Astrocyte (in vitro differentiated cells and primary cell): ENCODE data around the gene COPZ2. TPM values are rescaled to one million over a fixed set of nuclear protein-coding genes. Genes with fewer than 3 reads are reported as not detected.

ENCODE experiments used
- DNase-seq: peaks from one replicate; pipeline ENCODE4 v3.0.0-alpha.2; 2010; ENCODE audit warnings: low read depth
- FAIRE-seq: peaks from 2 replicates; lab custom pipeline; 2011; peaks lifted over from hg19 to GRCh38; lab: Jason Lieb, UNC
- H2AFZ ChIP-seq: 2 replicates; pipeline ENCODE4 v1.6.0; 2012; ENCODE audit warnings: low read depth, low read length, inconsistent platforms
- H3K27ac ChIP-seq: 2 replicates; pipeline ENCODE4 v1.5.1; 2011; ENCODE audit warnings: low read depth, low read length, inconsistent platforms
- H3K27me3 ChIP-seq: 2 replicates; pipeline ENCODE4 v1.6.0; 2011; ENCODE audit warnings: low read length, inconsistent platforms; ENCODE audit not compliant: insufficient read depth
- H3K36me3 ChIP-seq: 2 replicates; pipeline ENCODE4 v1.5.1; 2011; ENCODE audit warnings: low read length, inconsistent platforms; ENCODE audit not compliant: insufficient read depth
- H3K4me1 ChIP-seq: 2 replicates; pipeline ENCODE4 v1.5.1; 2011; ENCODE audit warnings: low read length, inconsistent platforms; ENCODE audit not compliant: insufficient read depth
- H3K4me2 ChIP-seq: 2 replicates; pipeline ENCODE4 v1.6.0; 2012; ENCODE audit warnings: low read length, inconsistent platforms
- H3K4me3 ChIP-seq: 2 replicates; pipeline ENCODE4 v1.5.1; 2011; ENCODE audit warnings: low read depth, mild to moderate bottlenecking, low read length, inconsistent platforms; ENCODE audit not compliant: insufficient read depth
- H3K79me2 ChIP-seq: 2 replicates; pipeline ENCODE4 v1.6.0; 2012; ENCODE audit warnings: mild to moderate bottlenecking, low read length, inconsistent platforms; ENCODE audit not compliant: insufficient read depth
- H3K9ac ChIP-seq: 2 replicates; pipeline ENCODE4 v1.6.0; 2012; ENCODE audit warnings: mild to moderate bottlenecking, low read length, inconsistent platforms
- H3K9me3 ChIP-seq: 2 replicates; pipeline ENCODE4 v1.5.1; 2012; ENCODE audit warnings: low read depth, mild to moderate bottlenecking, low read length, inconsistent platforms; ENCODE audit not compliant: insufficient read depth
- H4K20me1 ChIP-seq: 2 replicates; pipeline ENCODE4 v1.6.0; 2012; ENCODE audit warnings: low read length, inconsistent platforms; ENCODE audit not compliant: insufficient read depth
- H3K27ac Mint-ChIP-seq: one replicate; pipeline ENCODE4 v1.8.0; 2021; ENCODE audit warnings: mild to moderate bottlenecking, mixed read lengths; ENCODE audit not compliant: unreplicated experiment
- H3K27me3 Mint-ChIP-seq: one replicate; pipeline ENCODE4 v1.8.0; 2021; ENCODE audit warnings: low read depth, mixed read lengths; ENCODE audit not compliant: unreplicated experiment
- H3K36me3 Mint-ChIP-seq: one replicate; pipeline ENCODE4 v1.8.0; 2021; ENCODE audit warnings: low read depth, mixed read lengths; ENCODE audit not compliant: unreplicated experiment
- H3K4me1 Mint-ChIP-seq: one replicate; pipeline ENCODE4 v1.8.0; 2021; ENCODE audit warnings: low read depth, mixed read lengths; ENCODE audit not compliant: unreplicated experiment
- H3K4me3 Mint-ChIP-seq: one replicate; pipeline ENCODE4 v1.8.0; 2021; ENCODE audit warnings: mild to moderate bottlenecking, moderate library complexity, mixed read lengths; ENCODE audit not compliant: unreplicated experiment
- H3K9me3 Mint-ChIP-seq: one replicate; pipeline ENCODE4 v1.8.0; 2021; ENCODE audit warnings: mild to moderate bottlenecking, mixed read lengths; ENCODE audit not compliant: unreplicated experiment
- CTCF ChIP-seq: IDR thresholded peaks from 2 replicates; pipeline ENCODE4 v1.5.1; 2011; ENCODE audit warnings: low read depth, mild to moderate bottlenecking, inconsistent platforms, low read length, moderate library complexity; ENCODE audit not compliant: insufficient read depth
- EZH2 ChIP-seq: IDR thresholded peaks from 2 replicates; pipeline ENCODE4 v1.6.1; 2012; ENCODE audit warnings: mild to moderate bottlenecking, low read length, inconsistent platforms; ENCODE audit not compliant: insufficient read depth
- total RNA-seq: library from RNA; stranded (reverse); gene quantifications from 2 replicates; pipeline ENCODE4 v1.2.1, GENCODE V29; 2021

COPZ2 gene
- total RNA-seq, 1 donor from 2014 or later, result 25.1 TPM

- Mint-ChIP-seq H3K36me3 (peaks cover 45% of the 10 kb centered on the region), H3K4me3 (no peak overlapping the region), H3K27me3 (no peaks in the 10 kb centered on the region), H3K27ac (no peak overlapping the region), H3K9me3 (no peaks in the 10 kb centered on the region), H3K4me1 (peaks cover 25% of the 10 kb centered on the region)
- FAIRE-seq (no peak), DNase-seq (no peak)
- peaks cover 66% of the 10 kb centered on the region for H4K20me1 ChIP-seq
- H3K27ac ChIP-seq, result no peak overlapping the region
- TF ChIP-seq EZH2, result no peak
- no peak for TF ChIP-seq CTCF
- peaks cover 61% of the 10 kb centered on the region for H3K36me3 ChIP-seq
- no peak overlapping the region for H3K4me2 ChIP-seq
- H3K79me2 ChIP-seq, result peaks cover 30% of the 10 kb centered on the region
- no peak overlapping the region for H3K4me3 ChIP-seq
- no peaks in the 10 kb centered on the region for H3K27me3 ChIP-seq
- H3K4me1 ChIP-seq, result peaks cover 4% of the 10 kb centered on the region
- no peak overlapping the region for H3K9ac ChIP-seq
- H3K9me3 ChIP-seq, result no peaks in the 10 kb centered on the region
- no peak overlapping the region for H2AFZ ChIP-seq
Observed at GRCh38 chr17:48062273-48062672, 24.7 kb upstream of the COPZ2 start.

- peaks cover 56% of the 10 kb centered on the region for H3K36me3 ChIP-seq
- Mint-ChIP-seq H3K9me3 (no peaks in the 10 kb centered on the region), H3K4me3 (no peak overlapping the region), H3K4me1 (peaks cover 39% of the 10 kb centered on the region), H3K27me3 (no peaks in the 10 kb centered on the region), H3K36me3 (peaks cover 59% of the 10 kb centered on the region), H3K27ac (no peak overlapping the region)
- H3K4me1 ChIP-seq, result peaks cover 8% of the 10 kb centered on the region
- DNase-seq (no peak), FAIRE-seq (no peak)
- H3K27ac ChIP-seq, result no peak overlapping the region
- no peaks in the 10 kb centered on the region for H3K27me3 ChIP-seq
- no peak overlapping the region for H3K9ac ChIP-seq
- no peak overlapping the region for H3K4me2 ChIP-seq
- H3K79me2 ChIP-seq, result peaks cover 50% of the 10 kb centered on the region
- peaks cover 73% of the 10 kb centered on the region for H4K20me1 ChIP-seq
- no peaks in the 10 kb centered on the region for H3K9me3 ChIP-seq
- H3K4me3 ChIP-seq, result no peak overlapping the region
- TF ChIP-seq EZH2, result no peak
- TF ChIP-seq CTCF, result no peak
- no peak overlapping the region for H2AFZ ChIP-seq
Observed at GRCh38 chr17:48060249-48060648, 22.7 kb upstream of the COPZ2 start.

DNA sequence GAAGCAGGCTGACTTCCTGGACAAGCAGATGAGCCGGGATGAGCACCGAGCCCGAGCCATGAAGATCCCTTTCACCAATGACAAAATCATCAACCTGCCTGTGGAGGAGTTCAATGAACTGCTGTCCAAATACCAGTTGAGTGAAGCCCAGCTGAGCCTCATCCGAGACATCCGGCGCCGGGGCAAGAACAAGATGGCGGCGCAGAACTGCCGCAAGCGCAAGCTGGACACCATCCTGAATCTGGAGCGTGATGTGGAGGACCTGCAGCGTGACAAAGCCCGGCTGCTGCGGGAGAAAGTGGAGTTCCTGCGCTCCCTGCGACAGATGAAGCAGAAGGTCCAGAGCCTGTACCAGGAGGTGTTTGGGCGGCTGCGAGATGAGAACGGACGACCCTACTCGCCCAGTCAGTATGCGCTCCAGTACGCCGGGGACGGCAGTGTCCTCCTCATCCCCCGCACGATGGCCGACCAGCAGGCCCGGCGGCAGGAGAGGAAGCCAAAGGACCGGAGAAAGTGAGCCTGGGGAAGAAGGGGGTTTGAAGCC lies 21.6 kb upstream of the COPZ2 start:
- H3K36me3 Mint-ChIP-seq, result peaks cover 62% of the 10 kb centered on the region
- no peaks in the 10 kb centered on the region for H3K9me3 Mint-ChIP-seq

More for the DNA sequence above, 21.6 kb upstream of the COPZ2 start:
- FAIRE-seq (no peak), DNase-seq (no peak)
- H3K4me1 ChIP-seq, result peaks cover 15% of the 10 kb centered on the region
- Mint-ChIP-seq H3K27me3 (no peaks in the 10 kb centered on the region), H3K27ac (peak overlapping the region; percentile 58), H3K4me3 (no peak overlapping the region), H3K4me1 (peaks cover 36% of the 10 kb centered on the region)
- H2AFZ ChIP-seq, result no peak overlapping the region
- peaks cover 74% of the 10 kb centered on the region for H4K20me1 ChIP-seq
- H3K4me3 ChIP-seq, result no peak overlapping the region
- no peak overlapping the region for H3K4me2 ChIP-seq
- H3K27ac ChIP-seq, result no peak overlapping the region
- peaks cover 46% of the 10 kb centered on the region for H3K36me3 ChIP-seq
- no peak for TF ChIP-seq EZH2
- TF ChIP-seq CTCF, result no peak
- H3K9ac ChIP-seq, result no peak overlapping the region
- H3K79me2 ChIP-seq, result peaks cover 61% of the 10 kb centered on the region
- H3K9me3 ChIP-seq, result no peaks in the 10 kb centered on the region
- no peaks in the 10 kb centered on the region for H3K27me3 ChIP-seq
